Activated CD8-positive, alpha-beta memory T cell treated with anti-CD3 and anti-CD28 coated beads, Interleukin-2, amount 50 U/mL, for 48 hours (primary cell): ENCODE data around the gene IRF7.

Source experiments
- DNase-seq: peaks from one replicate; pipeline ENCODE4 v3.0.0-alpha.2; 2020

The IRF7 gene

GRCh38 chr11:640021-640706 lies 24.4 kb upstream of the IRF7 start:
- DNase-seq = no peak

DNA sequence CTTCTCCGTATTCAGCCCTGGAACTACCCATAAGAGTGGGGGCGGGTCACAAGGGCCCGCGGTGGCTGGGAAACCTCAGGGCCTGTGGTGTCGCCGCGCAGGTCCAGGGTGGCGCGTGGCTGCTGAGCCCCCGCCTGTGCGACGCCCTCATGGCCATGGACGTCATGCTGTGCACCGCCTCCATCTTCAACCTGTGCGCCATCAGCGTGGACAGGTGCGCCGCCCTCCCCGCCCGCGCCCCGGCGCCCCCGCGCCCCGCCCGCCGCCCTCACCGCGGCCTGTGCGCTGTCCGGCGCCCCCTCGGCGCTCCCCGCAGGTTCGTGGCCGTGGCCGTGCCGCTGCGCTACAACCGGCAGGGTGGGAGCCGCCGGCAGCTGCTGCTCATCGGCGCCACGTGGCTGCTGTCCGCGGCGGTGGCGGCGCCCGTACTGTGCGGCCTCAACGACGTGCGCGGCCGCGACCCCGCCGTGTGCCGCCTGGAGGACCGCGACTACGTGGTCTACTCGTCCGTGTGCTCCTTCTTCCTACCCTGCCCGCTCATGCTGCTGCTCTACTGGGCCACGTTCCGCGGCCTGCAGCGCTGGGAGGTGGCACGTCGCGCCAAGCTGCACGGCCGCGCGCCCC lies 23.7 kb upstream of the IRF7 start:
- no peak for DNase-seq

DNA sequence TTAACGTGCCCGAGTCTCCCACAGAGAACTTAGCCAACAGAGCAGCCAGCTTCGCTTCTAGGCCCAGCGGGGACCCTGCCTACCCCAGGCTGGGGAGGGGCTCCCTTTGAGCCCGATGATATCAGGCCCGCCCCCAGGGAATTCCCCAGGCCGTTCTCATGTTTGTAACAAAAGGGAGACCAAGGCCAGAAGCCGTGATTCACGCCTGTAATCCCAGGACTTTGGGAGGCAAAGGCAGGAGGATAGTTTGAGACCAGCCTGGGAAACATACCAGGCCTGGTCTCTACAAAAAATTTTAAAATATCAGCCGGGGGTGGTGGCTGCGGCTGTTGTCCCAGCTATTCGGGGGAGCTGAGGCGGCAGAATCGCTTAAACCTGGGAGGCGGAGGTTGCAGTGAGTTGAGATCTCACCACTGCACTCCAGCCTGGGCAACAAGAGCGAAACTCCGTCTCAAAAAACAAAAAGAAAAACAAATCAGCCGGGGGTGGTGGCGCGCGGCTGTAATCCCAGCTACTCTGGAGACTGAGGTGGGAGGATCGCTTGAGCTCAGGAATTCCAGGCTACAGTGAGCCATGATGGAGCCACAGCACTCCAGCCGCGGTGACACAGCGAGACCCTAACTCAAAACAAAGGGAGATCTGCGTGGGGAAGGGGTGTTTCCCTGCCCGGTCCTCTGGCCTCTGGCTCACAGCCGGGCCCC lies 23.0 kb upstream of the IRF7 start:
- DNase-seq = no peak

- no peak for DNase-seq
These were observed 22.1 kb upstream of the IRF7 start for GRCh38 chr11:637593-638521.

DNA sequence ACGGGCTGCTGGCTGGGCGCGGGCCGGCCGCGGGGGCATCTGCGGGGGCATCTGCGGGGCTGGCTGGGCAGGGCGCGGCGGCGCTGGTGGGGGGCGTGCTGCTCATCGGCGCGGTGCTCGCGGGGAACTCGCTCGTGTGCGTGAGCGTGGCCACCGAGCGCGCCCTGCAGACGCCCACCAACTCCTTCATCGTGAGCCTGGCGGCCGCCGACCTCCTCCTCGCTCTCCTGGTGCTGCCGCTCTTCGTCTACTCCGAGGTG lies 21.5 kb upstream of the IRF7 start:
- no peak for DNase-seq

DNA sequence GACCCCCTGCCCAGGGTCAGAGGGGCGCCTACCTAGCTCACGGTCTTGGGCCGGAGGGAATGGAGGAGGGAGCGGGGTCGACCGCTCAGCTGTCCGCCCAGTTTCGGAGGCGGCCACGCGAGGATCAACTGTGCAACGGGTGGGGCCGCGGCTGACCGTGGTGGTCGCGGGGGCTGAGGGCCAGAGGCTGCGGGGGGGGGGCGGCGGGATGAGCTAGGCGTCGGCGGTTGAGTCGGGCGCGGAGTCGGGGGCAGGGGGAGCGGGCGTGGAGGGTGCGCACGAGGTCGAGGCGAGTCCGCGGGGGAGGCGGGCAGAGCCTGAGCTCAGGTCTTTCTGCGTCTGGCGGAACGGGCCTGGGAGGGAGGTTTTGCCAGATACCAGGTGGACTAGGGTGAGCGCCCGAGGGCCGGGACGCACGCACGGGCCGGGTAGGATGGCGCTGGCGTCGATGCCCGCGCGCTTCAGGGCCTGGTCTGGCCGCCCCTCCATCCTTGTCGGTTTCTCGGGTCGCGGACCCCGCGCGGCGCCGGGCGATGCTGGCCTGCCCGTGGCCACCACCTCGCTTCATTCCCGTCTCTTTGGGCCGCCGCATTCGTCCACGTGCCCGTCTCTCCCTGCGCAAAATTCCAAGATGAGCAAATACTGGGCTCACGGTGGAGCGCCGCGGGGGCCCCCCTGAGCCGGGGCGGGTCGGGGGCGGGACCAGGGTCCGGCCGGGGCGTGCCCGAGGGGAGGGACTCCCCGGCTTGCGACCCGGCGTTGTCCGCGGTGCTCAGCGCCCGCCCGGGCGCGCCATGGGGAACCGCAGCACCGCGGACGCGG lies 21.0 kb upstream of the IRF7 start, which contains the start of gene DRD4:
TSS of gene DRD4 (plus strand) at position 759 of the 822 bp plus-strand sequence. CDS start at position 795, 36 bp downstream.
- DNase-seq = no peak

- no peak for DNase-seq
These were observed 20.3 kb upstream of the IRF7 start for GRCh38 chr11:635945-636510.

DNA sequence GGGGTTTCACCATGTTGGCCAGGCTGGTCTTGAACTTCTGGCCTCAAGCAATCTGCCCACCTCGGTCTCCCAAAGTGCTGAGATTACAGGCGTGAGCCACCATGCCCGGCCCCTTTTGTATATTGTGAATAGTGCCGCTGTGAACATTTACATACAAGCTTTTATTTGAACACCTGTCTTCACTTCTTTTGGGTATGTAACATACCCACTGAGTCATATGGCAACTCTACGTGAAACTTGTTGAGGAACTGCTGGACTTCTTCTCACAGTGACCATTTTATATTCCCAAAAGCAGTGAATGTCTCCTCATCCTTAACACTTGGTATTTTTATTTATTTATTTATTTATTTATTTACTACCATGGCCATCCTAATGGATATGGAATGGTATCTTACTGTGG lies 15.1 kb upstream of the IRF7 start:
- DNase-seq = no peak

- DNase-seq = no peak
These were observed 13.5 kb upstream of the IRF7 start for GRCh38 chr11:629237-629583.

- DNase-seq = no peak
These were observed 12.3 kb upstream of the IRF7 start for GRCh38 chr11:628056-628455.

DNA sequence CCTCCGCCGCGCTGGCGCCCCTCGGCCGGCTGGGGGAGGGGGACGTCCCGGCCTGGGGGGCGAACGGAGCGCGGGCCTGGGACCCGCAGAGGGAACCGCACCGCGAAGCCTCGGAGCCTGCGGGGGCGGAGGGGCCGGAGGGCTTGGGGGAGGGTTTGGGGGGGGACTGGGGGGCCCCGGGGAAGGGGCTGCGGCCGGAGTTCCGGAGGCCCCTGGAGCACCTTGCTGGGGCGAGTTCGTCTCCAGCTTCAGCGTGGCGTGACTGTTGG lies 11.5 kb upstream of the IRF7 start:
- DNase-seq = no peak

DNA sequence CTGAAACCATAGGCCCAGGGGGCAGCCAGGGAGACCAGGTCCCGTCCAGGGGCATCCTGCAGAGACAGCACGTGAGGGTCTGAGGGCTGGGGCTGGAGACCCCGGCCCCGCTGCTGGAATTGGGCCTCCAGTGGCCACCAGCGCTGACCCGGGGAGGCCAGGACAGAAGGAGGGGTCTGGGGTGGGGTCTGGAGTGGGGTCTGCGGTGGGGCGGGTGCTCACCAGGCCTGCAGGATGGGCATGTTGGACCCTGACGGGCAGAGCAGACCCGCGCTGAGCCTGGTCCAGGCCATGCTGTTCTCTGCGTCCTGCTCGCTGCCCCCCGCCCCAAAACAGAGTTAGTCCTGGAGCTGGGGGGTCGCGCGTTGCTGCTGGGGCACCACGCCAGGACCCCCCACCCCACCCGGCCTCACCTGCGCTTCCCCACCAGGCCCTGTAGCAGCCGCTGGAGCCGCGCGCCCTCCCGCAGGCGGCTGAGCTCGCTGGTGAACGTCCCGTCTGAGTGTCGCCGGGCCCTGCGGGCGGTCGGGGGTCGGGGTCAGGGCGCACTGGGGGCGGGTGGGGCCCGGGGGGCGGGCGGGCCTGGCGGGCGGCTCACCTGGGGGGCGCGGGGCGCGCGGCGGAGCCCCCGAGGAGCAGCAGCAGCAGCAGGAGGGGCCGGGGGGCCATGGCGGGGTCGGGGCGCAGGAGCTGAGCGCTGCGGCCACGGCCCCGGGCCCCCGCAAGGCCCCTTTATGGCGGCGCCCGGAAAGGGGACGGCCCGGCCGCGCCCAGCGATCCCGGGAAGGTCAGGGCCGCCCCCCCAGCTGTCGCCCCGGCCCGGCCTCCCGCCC lies 10.9 kb upstream of the IRF7 start, which contains the start of gene SCT:
TSS of gene SCT (minus strand) at position 707 of the 833 bp plus-strand sequence. CDS start at position 669, 38 bp downstream.
- no peak for DNase-seq

DNA sequence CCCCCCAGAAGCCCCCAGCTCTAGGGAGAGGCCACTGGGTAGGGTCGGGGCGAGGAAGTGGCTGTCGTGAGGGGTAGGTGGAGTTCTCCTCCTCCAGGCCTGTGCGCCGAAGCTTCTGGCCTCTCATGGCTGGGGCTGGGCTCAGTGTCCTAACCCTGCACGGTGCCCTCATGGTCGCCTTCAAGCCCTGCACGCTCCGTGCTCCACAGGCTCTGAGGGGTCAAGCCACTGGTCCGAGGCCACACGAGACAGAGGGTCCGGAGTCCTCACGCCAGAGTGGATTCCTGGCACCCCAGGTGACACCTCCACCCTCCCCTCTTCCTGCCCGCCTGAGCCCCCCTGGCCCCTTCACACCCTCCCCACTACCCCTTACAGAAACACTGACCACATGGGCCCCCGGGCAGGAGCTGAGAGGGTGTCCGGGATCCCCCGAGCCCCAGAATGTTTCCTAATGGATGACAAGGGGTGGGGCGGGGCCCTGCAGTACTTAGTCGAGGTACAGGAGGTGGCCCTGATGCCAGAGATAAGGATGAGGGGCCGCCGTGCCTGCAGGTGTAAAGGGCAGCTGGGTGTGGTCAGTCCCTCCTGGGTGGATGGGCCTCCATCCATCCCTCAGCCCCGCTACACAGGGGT lies 10.0 kb upstream of the IRF7 start:
- no peak for DNase-seq

DNA sequence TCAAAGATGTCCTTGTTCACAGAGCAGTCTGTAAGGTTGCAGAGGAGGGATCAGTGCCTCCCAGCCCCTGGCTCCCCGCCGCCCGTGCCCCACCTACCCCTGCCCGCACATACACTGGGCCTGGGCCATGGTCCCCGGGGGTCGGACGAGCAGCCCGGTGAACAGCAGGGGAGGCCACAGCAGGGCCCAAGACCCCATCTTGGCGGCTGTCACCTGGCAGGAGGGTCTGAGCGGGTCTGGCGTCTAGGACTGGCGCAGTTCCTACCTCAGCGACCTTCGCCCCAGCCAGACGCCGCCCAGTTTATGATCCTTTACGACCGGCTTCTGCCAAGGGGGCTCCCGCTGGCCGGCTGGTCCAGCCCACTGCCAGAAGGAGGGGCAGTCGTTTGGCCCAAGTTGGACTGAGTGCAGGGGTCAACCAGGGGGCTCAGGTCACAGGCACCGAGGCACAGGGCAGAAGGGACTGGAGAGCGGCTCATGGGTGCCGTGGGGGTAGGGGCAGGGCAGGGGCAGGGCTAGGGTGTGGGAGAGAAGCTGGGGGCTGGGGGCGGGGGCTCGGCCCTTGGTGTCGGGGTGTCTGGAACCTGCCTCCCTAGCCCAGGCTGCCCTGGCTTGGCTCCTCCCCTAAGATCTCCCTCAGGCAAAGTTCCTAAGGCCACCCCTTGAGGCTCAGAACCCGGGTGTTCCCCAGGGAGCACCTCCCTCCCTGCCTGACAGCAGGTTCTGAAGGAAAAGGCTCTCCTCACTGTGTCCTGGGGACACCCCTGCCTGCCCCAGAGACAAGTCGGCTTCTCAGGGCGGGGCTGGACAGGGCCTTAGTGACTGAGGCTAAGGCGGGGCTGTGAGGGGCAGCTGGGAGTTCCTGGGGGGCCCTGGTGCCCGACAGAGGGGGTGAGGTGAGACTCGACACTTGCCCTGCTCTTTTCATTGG lies 9.2 kb upstream of the IRF7 start, which contains the start of gene CDHR5:
TSS of gene CDHR5 (minus strand) at position 251 of the 931 bp plus-strand sequence. CDS start at position 198, 53 bp downstream.
- DNase-seq = no peak

- no peak for DNase-seq
These were observed 8.4 kb upstream of the IRF7 start for GRCh38 chr11:623999-624704.

DNA sequence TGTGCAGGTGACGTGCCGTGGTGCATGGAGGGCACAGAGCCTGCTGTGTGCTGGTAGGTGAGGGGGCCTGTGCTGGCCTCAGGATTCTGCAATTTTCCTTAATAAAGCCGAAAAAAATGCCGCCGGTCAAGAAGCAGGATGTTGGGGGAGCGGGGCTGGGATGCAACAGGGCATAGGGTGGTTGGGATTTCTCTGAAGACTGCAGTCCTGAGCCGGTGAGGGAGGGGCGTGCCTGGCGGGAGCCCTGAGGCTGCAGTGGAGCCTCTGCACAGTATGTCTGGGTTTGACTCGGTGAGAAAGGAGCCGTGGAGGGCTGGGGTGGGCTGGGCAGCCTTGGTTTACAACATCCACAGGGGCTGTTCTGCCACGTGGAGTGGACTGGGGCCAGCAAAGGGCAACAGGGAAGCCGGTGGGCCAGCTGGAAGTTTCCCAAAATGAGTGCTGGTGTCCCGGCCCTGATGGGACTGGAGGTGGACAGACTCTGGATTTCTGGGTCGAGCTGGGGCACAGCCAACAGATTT lies 7.7 kb upstream of the IRF7 start:
- DNase-seq = no peak

DNA sequence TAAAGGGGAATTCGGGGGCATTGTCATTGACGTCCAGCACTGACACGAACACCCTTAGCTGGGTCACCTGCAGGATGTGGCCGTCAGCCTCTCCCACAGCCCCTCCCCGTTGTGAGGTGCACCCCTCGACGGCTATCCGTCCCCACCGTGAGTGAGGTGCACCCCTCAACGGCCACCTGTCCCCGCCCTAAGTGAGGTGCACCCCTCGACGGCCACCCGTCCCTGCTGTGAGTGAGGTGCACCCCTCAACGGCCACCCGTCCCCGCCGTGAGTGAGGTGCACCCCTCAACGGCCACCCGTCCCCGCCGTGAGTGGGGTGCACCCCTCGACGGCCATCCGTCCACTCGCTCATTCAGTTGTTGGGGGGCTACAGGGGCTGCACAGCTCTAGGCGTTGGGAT lies 6.1 kb upstream of the IRF7 start:
- DNase-seq = no peak

DNA sequence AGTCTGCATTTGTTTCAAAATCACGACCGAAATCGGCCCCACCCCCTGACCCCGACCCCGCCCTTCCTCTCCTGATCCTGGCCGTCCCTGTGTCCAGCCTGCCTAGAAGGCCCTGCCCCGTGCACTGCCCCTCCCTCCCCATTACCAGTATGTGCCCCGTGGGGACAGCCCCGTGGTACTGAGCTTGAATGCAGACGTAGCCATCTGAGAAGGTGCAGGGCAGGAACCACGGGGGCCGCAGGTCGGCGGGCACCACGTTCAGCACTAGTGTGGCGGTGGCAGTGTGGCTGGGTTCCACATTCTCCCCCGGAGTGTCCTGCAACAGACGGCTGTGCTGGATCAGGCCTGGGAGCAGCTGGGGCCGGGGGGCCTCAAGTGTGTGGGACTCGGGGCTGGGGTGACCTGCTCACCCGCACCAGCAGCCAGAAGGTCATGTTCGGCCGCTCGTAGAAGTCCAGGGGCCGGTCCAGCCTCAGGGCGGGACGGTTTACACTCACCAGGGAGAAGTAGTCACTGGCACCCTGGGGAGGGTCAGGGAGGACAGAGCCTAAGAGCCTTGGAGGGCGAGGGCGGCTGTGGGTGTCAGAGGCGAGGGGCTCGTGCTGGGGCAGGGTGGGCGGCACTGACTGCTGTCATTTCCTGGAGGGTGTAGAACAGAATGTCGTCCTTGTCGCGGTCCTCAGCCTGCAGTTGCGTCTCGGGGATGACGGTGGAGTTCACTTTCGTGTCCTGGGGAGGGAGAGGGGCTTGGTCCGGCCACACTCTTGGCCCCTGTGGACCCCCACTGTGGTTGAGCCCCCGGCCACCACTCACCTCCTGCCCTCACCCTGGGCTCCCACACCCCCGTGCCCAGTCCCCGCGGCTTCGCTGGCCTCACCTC lies 5.4 kb upstream of the IRF7 start:
- no peak for DNase-seq
